Upper lobe of left lung (tissue), 6 donors: Measurements from ENCODE around the gene RNASE7. TPM values are rescaled to one million over a fixed set of nuclear protein-coding genes. Genes with fewer than 3 reads are reported as not detected.
A peak's percentile ranks its signal among the peaks of the same experiment; 100 is the strongest.

Source experiments
- ATAC-seq, 2 donors: fragments of 200-7000 bp; cut with Tn5 transposase; one replicate each; pipeline ENCODE4 v1.9.1; 2022; ENCODE audit warnings: mild to moderate bottlenecking in 2 of 2, moderate library complexity in 2 of 2; ENCODE audit not compliant: low FRiP score in 2 of 2
- DNase-seq, 2 donors: peaks; one replicate each; pipeline ENCODE4 v3.0.0-alpha.2; 2019 to 2020
- H3K27ac ChIP-seq, 4 donors: fragments of 200-600 bp; sonication (generic); one replicate each; pipeline ENCODE4 v1.5.1; 2016 to 2019
- H3K27me3 ChIP-seq, 4 donors: fragments of 200-600 bp; sonication (generic); one replicate each; pipeline ENCODE4 v1.5.1; 2017 to 2019
- H3K36me3 ChIP-seq, 4 donors: fragments of 200-600 bp; sonication (generic); one replicate each; pipeline ENCODE4 v1.5.1; 2016 to 2019
- H3K4me1 ChIP-seq, 4 donors: fragments of 200-600 bp; sonication (generic); one replicate each; pipeline ENCODE4 v1.5.1; 2018 to 2019
- H3K4me3 ChIP-seq, 4 donors: fragments of 200-600 bp; sonication (generic); one replicate each; pipeline ENCODE4 v1.5.1; 2017 to 2019; ENCODE audit warnings: mild to moderate bottlenecking in 2 of 4, moderate library complexity in 1 of 4
- H3K9me3 ChIP-seq, 4 donors: fragments of 200-600 bp; sonication (generic); one replicate each; pipeline ENCODE4 v1.5.1; 2018 to 2019
- CTCF ChIP-seq, 6 experiments: fragments of 450-650 bp in 4 of 6; fragments of 200-600 bp in 2 of 6; sonication (generic) in 2 of 6; IDR thresholded peaks; one replicate each; pipeline ENCODE4 v1.5.1; 2016 to 2019; ENCODE audit warnings: antibody characterized with exemption in 6 of 6
- EP300 ChIP-seq, 4 donors: sonication (generic); formaldehyde crosslinking; IDR thresholded peaks; one replicate each; pipeline ENCODE4 v1.5.1; 2017; ENCODE audit warnings: antibody characterized with exemption in 4 of 4, control low read depth in 2 of 4
- POLR2A ChIP-seq, 4 donors: fragments of 450-650 bp; IDR thresholded peaks; one replicate each; pipeline ENCODE4 v1.5.1; 2016 to 2017; ENCODE audit warnings: antibody characterized with exemption in 4 of 4, mild to moderate bottlenecking in 2 of 4
- POLR2AphosphoS5 ChIP-seq, 2 donors: sonication (generic); formaldehyde crosslinking; IDR thresholded peaks; one replicate each; pipeline ENCODE4 v1.5.1; 2017; ENCODE audit warnings: antibody characterized with exemption in 2 of 2
- WGBS, 2 donors: methylation state at CpG; one replicate each; pipeline ENCODE4 v1.1.5; 2017 to 2018; 5-methylcytosine and 5-hydroxymethylcytosine counted together
- total RNA-seq, 6 donors: library from RNA; depleted of rRNA in 4 of 6; stranded (reverse); fragments of >200 nt in 4 of 6; gene quantifications; one replicate each; pipeline versions ENCODE4 v1.1.0 to v1.2.1, GENCODE V29; 2016 to 2021
- donor health status: DM: no; HTN: no; CAD: no; lungs with moderate emphysema.
- donor health status: DM: no; HTN: yes; CAD: no; lungs with severe emphysema.

The RNASE7 gene
- total RNA-seq, 6 donors from 2014 or later: not detected

- Histone ChIP-seq H3K4me3 (peak overlapping the region; percentile 60 to 89 (median 76)), H3K36me3 (peaks cover 0 to 30% (median 5%) of the 10 kb centered on the region in 4 donors), H3K4me1 (peaks cover 29 to 36% (median 30%) of the 10 kb centered on the region in 4 donors), H3K27me3 (peaks cover 0 to 8% (median 1%) of the 10 kb centered on the region in 4 donors), H3K9me3 (no peaks in the 10 kb centered on the region), H3K27ac (peak overlapping the region; percentile 80 to 93 (median 88))
- no peak for DNase-seq
- peak in 1 of 2 donors; percentile 8 for ATAC-seq
- 20 to 33% methylated on average over 12 to 17 of the region's 17 CpGs for whole genome bisulfite sequencing, 2 donors
- TF ChIP-seq CTCF (IDR thresholded peaks at IDR 0.05) (no peak), POLR2A (IDR thresholded peaks at IDR 0.05) (no peak), POLR2AphosphoS5 (IDR thresholded peaks at IDR 0.05) (no peak), EP300 (IDR thresholded peaks at IDR 0.05) (no peak)
These were observed 18.2 kb upstream of the RNASE7 start for GRCh38 chr14:21023817-21024584.

- no peaks in the 10 kb centered on the region for H3K9me3 ChIP-seq
- TF ChIP-seq EP300 (IDR thresholded peaks at IDR 0.05) (no peak), POLR2A (IDR thresholded peaks at IDR 0.05) (peak in 2 of 4 donors; percentile 50 to 51), POLR2AphosphoS5 (IDR thresholded peaks at IDR 0.05) (peak in 1 of 2 donors; percentile 68), CTCF (IDR thresholded peaks at IDR 0.05) (peak in 1 of 6 experiments; percentile 11)
- peak within 1 kb of the TSS; percentile 80 to 93 (median 88) for H3K27ac ChIP-seq
- peak; percentile 81 to 90 for ATAC-seq
- DNase-seq: peak; percentile 85 to 95
- 0 to 7% methylated on average over 6 to 8 of the region's 72 CpGs for WGBS, 2 donors
- H3K4me3 ChIP-seq: peak within 1 kb of the TSS; percentile 60 to 89 (median 76)
- peaks cover 0 to 22% (median 2%) of the 10 kb centered on the region in 4 donors for H3K36me3 ChIP-seq
- H3K27me3 ChIP-seq: peaks cover 0 to 8% (median 1%) of the 10 kb centered on the region in 4 donors
- peaks cover 29 to 36% (median 30%) of the 10 kb centered on the region in 4 donors for H3K4me1 ChIP-seq
These were observed 17.4 kb upstream of the RNASE7 start, which contains the start of gene NDRG2 for GRCh38 chr14:21024585-21025370. NDRG2 (minus strand) TSS chr14:21025061; CDS start chr14:21023315, 1,746 bp downstream.

- peaks cover 0 to 8% (median 1%) of the 10 kb centered on the region in 4 donors for H3K27me3 ChIP-seq
These were observed 16.5 kb upstream of the RNASE7 start for GRCh38 chr14:21025371-21026273.

GRCh38 chr14:21026274-21026987 is 15.7 kb upstream of the RNASE7 start:
- H3K4me3 ChIP-seq: peak overlapping the region in 1 of 4 donors; percentile 74
- 58 to 84% methylated on average over 7 of the region's 7 CpGs for WGBS, 2 donors
- H3K27ac ChIP-seq: peak overlapping the region; percentile 80 to 93 (median 88)
- peaks cover 0 to 5% (median under 1%) of the 10 kb centered on the region in 4 donors for H3K36me3 ChIP-seq
- peak in 1 of 2 donors; percentile 21 for DNase-seq
- ATAC-seq: no peak
- no peak for TF ChIP-seq POLR2AphosphoS5 (IDR thresholded peaks at IDR 0.05)
- TF ChIP-seq CTCF (IDR thresholded peaks at IDR 0.05): no peak
- TF ChIP-seq POLR2A (IDR thresholded peaks at IDR 0.05): no peak
- TF ChIP-seq EP300 (IDR thresholded peaks at IDR 0.05): no peak
- no peaks in the 10 kb centered on the region for H3K9me3 ChIP-seq
- peaks cover 0 to 8% (median 1%) of the 10 kb centered on the region in 4 donors for H3K27me3 ChIP-seq
- peaks cover 29 to 36% (median 30%) of the 10 kb centered on the region in 4 donors for H3K4me1 ChIP-seq

More at GRCh38 chr14:21025371-21026273, 16.5 kb upstream of the RNASE7 start:
- ATAC-seq (peak; percentile 35 to 56), DNase-seq (peak; percentile 44 to 86)
- TF ChIP-seq POLR2A (IDR thresholded peaks at IDR 0.05): peak in 1 of 4 donors; percentile 6
- no peak for TF ChIP-seq EP300 (IDR thresholded peaks at IDR 0.05)
- H3K4me3 ChIP-seq: peak overlapping the region; percentile 60 to 89 (median 76)
- H3K27ac ChIP-seq: peak overlapping the region; percentile 80 to 93 (median 88)
- H3K36me3 ChIP-seq: peaks cover 0 to 14% (median 2%) of the 10 kb centered on the region in 4 donors
- 11 to 13% methylated on average over 15 to 57 of the region's 58 CpGs for WGBS, 2 donors
- no peaks in the 10 kb centered on the region for H3K9me3 ChIP-seq
- H3K4me1 ChIP-seq: peaks cover 29 to 36% (median 30%) of the 10 kb centered on the region in 4 donors
